GM10847 (cell line): ENCODE measurements around the gene MASP1.

ENCODE experiments used
- POLR2A ChIP-seq: IDR thresholded peaks from 2 replicates; pipeline ENCODE4 v1.6.1; 2011; ENCODE audit not compliant: insufficient read length; ENCODE audit errors: extremely low read depth

The MASP1 gene

DNA sequence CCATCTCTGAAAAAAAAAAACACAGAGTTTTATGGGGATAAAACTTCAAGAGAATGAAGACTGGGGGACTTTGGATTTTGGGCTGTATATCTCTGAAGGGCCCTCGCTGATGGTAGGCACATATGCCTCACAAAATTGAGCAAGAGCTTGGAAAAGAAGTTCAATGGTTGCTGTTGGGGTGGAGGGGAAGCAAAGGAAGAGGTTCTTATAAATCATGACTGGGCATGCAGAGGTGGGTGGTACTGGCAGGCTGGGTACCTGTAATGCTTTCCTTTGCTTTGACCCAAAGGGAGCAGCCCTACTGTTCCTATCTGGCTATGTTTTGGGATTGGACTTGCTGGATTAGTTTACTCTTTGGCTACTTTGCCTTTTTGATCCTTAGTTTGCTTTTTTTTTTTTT, 100.3 kb downstream of the MASP1 start:
- TF ChIP-seq POLR2A: no peak

DNA sequence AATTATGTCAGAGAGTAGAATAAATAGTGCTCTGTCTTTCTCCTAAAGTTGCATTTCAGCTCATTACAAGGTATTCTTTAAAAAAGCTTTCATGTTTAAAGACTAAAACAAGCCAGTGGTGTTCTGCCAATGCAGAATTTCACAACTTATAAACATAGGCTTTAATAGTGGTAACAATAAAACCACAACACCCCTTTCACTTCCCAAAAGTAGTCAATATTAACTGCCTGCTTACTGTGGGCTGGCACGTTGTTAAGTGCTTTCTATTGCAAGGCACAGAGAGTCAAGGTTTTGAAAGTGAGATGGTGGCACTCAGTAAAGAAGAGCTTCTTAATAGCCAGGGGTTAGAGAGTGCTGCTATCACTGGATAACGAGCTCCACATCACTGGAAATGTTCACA, 102.6 kb downstream of the MASP1 start:
- TF ChIP-seq POLR2A: no peak

DNA sequence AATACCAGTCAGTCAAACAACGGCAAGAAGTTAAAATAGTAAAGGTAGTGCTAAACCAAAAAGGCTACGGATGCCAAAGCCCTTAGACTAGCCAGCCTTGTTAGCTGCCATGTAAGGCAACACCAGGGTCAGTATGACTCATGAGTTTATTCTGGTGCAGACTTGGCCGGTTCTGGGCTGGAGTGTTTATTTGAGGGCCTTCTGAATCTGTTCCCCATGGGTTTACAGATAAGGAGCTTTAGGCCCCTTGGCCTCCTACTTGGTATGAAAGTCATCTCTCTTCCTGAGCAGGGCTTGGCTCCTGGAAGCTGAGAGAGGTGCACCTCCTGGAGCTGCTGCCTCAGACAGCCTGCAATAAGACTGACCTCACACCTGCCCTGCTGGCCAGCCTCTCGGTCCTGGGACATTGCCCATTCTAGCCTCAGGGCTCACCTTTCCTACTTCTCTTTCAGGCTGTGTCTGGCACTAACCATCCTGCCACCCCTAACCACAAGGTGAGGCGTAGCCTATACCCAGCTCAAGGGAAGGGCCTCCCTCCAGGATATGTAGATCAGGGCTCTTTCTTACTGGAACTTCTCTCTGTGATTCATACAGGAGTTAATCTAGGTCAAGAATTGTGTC, 104.6 kb downstream of the MASP1 start:
- no peak for TF ChIP-seq POLR2A

DNA sequence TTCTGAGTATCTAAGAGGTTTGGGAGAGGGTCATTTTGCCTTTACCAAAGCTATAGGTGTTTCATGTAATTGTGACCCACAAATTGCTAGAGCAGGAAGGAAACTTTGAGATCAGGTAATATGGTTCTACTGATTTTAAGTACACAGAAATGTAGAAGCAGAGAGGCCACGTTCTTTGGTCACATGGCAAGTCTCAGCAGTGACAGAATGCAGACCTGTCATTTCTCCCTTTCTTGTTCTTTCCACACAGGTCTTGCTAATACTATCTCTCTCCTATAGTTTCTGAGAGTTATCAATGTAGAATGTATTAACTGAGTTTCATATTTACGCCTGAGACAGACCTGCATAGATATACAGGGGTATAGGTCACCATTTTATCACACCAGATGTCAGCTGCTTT, 105.2 kb downstream of the MASP1 start:
- TF ChIP-seq POLR2A: no peak

DNA sequence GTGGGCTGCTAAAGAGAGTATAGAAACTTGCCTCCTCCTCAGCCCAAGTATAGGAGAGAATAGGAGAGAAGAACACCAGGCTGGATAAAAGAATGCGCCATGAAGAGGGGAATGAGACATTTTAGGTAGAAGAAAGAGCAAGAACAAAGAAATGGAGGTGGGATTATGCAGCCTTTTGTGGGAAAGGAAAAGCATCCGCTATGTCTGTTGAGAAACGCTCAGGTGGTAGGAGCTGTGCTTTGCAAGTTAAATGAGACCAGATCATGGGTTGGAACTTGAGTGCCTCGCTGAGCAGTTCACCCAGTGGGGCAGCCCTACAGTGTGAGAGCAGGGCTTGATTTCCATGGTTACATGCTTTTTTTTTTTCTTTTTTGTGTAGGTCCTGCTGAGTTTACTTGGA, 105.8 kb downstream of the MASP1 start:
- no peak for TF ChIP-seq POLR2A
